ENCODE data around the gene MEX3A. TPM values are rescaled to one million over a fixed set of nuclear protein-coding genes. Genes with fewer than 3 reads are reported as not detected.

The MEX3A gene
- total RNA-seq, 2 donors from 2014 or later = 0.15 to 0.42 TPM

DNA sequence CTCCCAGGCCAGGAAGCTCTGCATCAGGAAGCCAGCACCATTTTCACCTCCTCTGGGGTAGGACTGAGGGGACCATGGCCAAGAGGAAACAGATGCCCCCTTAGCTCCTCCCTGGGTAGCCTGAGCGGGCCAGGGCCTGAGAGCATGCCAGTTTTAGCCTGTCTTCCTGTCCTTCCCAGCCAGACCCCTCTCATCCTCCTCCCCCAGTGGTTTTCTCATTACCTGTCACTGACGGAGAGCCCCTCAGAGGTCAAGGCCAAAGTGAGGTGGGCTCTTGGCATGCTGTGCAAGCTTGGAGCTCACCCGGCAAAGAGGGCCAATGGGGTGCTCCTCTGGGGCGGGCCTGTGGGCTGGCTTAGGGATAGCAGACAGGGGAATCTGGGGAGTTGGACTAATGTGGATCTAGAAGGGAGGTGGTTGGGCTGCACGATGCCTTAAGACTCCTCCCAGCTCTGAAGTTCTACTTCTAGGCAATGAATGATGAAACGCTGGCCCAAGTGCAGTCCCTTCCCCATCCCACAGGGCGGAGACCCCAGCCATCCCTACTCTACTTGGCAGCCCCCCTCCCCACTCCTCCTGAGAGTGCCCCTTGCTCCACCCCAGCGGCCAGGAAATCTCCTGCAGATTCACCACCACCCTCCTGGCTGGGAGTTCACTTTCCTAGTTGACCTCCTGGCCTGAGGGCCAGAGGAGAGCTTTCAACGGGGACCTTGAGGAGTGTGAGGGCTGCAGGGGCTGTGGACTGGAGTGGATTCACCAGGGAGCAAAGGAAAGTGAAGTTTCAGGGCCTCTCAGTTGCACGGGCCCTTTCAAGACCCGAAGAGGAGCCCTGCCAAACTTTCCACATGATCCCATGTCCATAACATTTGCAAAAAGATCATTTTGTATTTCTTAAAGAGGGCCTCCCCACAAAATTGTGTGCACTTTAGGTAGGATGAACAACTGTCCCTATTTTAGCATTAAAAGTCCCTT lies 22.9 kb upstream of the MEX3A start:
- intact Hi-C loops (cut with DNase I) = no loop called here
- DNase-seq = no peak
- ATAC-seq = peak in 1 of 2 donors; percentile 32

DNA sequence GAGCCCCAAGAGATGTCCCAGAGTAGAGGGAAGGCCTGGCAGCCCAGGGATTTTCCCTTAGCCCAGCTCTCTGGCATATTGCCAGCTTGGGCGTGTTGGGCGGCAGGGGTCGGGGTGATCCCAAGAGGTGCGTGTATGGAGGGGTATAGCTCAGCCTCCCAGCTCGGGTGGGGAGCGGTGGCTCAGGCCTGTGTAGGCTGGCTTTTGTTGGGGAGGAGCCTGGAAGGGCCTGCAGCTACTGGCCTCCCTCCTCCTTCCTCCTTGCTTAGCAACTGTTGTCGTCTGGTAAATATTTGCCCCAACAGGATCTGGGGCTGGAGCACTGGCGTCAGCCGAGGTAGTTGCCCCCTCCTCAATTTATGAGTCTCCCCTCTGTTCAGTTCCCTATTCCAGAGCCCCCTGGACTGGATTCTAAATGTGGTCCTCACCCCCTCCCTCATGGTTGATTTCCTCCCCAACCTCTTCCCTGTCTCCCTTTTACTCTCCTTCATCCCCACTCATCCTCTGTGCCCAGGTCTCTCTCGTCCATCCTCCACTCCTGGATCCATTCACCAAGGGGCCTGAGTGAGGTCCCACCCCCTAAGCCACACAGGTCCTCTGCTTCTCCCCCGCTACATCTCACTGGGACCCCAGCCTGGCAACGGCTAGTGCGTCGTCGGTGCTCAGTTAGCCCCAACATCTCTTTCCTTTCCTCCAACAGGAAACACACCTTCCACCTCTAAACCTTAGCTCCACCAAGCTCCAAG lies 22.0 kb upstream of the MEX3A start:
- intact Hi-C loops (cut with DNase I) = no loop called here
- DNase-seq (peak; percentile 87), ATAC-seq (peak; percentile 66 to 75)

DNA sequence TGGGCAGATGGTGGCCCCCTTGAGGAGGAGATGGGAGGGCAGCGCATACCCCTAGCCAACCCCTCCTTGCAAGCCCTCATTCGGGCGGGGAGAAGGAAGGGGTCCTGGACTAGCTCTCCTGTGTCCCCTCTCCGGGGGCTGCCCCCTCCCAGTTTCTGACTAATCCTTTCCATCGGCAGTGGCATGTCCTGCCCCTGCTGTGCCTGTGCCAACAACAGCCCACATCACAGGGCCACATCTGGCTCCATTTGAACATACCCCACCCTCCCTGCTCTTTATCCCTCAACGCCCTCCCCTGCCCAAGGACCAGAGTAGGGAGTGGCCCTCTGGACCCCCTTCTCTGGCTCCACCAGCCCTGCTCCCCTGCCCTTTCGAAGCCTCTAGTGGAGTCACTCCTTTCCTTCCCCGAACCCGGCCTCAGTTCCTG lies 21.3 kb upstream of the MEX3A start:
- intact Hi-C loops (cut with DNase I) = no loop called here
- DNase-seq (peak; percentile 67), ATAC-seq (peak in 1 of 2 donors; percentile 1)

DNA sequence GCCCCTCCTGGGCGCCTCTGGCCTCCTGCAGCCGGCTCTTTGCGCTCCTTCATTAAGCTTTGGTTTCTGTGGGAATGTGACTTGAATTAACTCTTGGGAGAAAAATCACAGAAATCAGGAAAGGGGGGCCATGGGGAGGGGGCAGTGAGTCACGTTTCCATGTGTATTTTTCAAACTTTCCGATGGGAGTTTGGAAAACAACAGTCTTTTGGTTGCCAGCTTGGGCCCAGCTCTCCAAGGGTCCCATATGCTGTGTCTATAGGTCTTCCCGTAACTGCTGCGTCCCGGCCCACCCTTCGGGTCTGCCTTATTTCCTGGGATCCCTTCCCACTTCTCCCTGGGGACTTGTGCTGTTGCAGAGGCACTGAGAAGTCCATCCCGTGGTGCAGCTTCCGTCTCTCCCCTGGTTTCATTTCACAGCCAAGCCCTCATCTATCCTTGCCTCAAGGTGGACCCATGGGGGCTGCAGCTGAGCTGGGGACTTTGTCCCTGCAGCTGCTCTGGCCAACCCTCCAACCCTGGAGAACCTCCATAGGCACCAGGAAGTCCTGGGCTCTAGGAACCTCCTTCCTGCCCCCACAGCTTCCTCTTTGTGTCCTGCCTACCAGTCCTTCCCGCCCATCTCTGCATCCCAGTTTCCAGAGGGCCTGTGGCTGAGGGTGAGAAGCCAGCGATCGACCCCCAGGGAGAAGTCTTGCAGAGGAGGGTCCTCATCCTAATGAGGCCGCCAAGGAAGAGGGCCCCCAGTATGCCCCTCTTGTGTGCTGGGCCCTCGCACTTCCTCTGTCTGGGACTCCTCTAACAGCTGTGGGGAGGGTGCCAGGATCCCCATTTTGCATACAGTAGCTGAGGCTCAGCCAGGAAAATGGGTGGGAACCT lies 20.6 kb upstream of the MEX3A start:
- peak; percentile 50 for DNase-seq
- ATAC-seq = no peak
- intact Hi-C loops (cut with DNase I) = no loop called here

DNA sequence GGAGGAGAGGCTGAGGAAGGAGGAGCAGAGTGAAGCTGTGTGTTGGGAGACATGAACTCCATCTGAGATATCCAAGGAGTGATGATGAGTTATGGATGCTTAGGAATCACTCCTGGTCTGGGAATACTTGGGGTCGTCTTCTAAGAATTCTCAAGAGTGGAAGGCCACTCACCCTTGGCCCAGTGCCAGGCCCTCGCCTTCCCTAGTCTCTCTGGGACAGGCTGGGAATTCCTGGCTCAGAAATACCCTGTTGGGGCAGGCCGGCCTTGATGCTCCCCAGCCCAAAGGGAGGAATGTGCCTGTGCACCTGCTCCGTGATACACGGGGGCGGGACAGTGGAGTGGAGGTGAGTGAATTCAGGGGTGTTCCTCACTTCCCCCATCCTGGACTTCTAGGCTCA lies 19.6 kb upstream of the MEX3A start:
- intact Hi-C loops (cut with DNase I) = no loop called here
- ATAC-seq (no peak), DNase-seq (no peak)

DNA sequence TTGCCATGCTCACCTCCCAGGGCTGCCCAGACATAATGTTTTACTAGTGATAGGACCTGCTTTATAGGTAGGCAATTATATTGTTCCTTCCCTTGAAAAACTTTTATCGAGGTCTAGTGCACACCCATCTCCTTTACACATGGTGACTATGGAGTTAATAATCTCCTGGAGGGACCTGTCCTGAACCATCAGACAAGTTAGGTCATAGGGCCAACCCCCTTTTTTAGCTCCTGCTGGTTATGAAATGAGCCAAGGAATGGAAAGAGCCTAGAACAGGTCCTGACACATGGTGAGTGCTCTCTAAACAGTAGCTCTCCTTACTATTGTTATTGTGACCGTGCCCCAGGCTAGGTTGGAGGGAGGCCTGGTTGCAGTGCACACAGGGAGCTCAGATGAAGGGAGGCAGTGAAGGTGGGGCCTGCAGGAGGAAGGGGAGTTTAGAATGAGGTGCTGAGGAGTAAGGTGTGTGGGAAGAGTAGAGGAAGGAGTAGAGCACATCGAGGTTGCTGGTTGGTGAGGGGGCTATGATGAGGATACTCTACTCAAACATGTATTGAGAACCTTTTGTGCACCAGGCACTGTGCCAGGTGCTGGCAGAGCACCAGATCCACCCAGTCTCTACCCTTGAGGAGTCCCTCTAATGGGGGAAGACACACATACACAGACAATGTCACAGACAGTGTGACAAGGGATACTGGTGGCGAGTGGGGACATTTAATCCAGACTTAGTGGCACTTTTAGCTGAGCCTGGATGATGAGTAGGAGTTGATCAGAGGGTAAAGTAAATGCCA lies 18.1 kb upstream of the MEX3A start:
- no peak for DNase-seq
- no peak for ATAC-seq
- intact Hi-C loops (cut with DNase I) = no loop called here

DNA sequence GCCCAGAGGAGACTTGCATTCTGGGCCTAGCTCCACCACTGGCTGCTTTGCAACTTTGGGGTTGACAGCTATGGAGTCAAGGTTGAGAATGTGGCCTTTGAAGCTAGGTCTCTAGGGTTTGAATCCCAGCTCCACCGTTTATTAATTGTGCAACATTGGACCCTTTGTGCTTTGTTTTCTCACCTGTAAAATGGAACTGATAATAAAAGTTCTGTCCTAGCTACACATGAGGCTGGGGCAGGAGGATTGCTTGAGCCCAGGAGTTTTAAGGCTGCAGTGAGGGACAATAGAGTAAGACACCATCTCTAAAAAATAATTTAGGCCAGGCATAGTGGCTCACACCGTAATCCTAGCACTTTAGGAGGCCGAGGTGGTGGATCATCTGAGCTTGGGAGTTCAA lies 17.0 kb upstream of the MEX3A start:
- ATAC-seq = no peak
- DNase-seq = no peak
- intact Hi-C loops (cut with DNase I) = no loop called here

DNA sequence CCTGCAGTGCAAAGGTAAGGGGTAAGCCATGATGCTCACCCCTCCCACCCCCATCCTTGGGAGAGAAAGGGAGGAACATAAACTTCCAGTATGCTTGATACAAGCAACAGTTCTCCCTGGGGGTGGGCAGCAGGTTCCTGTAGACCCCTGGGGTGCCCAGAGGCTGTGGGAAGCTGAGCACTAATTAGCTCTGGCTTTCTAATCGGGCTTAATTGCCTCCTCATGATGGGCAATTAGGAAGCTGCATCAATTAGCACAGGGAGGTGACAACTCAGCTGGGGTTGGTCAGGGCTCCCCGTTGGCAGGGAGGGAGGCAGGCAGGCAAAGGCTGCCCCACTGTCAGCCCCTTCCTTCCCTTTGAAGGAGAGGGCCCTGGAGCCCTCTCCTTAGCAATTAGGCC lies 16.5 kb upstream of the MEX3A start:
- ATAC-seq (no peak), DNase-seq (no peak)

DNA sequence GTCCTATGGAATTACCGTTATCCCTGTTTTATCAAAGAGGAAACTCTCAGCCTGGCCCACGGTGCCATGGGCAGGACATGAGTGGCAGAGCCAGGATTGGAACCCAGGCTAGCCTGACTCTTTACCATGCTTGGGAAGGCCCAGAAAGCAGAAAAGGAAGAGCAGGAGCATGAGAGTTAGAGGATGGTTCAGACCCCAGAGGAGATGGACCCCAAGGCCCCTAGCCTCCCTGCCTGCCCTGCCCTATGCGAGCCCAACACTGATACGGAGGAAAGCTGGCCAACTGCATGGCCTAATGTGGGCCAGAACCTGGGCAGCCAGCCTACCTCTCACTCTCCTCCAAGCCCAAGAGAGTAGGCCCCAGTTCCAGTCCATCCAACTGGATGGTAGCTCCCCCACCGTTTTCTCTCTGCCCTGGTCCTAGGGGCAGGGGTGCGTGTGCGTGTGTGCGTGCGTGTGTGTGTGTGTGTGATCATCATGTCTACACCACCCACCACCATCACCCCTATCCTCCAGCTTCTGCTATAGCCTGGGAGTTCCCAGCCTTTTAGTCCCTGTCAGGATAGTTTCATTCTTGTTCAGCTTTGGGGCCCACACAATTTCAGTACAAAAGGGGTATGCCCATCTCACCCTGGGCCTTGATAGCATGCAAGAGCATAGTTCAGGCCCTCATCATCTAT lies 15.4 kb upstream of the MEX3A start:
- intact Hi-C loops (cut with DNase I) = loop anchor here in 1 of 2 donors (2.0 kb wide), 1 partner anchor 31 kb away; no protein-coding TSS in a partner anchor
- DNase-seq (no peak), ATAC-seq (no peak)

More for the DNA sequence above, 16.5 kb upstream of the MEX3A start:
- intact Hi-C loops (cut with DNase I) = no loop called here

DNA sequence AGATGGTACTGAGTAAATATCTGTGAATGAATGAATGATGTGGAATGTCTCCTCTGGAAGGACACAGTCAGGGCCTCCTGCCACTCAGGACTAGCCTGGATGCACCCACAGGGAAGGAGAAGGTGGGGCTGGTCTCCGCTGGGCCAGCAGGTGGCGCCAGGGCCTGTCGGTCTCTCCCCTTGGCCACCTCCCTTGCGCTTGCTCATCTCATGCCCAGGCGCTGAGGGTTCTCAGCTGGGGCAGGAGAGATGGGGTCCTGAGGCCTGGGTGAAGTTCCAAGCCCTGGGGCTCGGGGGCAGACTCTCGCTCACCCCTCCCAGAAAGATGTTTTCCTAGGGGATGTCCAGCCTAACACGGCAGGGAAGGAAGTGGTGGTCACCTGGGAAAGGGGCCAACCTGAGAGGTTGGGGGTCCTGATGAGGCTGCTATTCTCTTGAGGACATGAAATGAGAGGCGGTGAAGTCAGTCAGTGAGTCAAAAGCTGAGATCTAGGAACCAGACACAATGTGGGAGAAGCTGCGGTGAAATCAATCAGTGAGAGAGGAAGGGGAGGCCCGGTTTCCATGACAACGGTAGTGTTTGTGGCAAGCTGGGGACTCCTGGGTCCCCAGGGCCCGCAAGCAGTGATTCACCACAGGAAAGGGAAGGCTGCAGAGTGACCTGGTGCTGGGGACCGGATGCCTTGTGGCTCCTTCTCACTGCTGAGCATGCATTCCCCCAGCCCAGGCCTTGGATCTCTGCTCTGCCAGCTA lies 14.6 kb upstream of the MEX3A start:
- DNase-seq (peak; percentile 93), ATAC-seq (peak; percentile 95)
- intact Hi-C loops (cut with DNase I) = loop anchor here (1.0 to 2.0 kb wide), 2 partner anchors 32 to 33 kb away; no protein-coding TSS in a partner anchor

DNA sequence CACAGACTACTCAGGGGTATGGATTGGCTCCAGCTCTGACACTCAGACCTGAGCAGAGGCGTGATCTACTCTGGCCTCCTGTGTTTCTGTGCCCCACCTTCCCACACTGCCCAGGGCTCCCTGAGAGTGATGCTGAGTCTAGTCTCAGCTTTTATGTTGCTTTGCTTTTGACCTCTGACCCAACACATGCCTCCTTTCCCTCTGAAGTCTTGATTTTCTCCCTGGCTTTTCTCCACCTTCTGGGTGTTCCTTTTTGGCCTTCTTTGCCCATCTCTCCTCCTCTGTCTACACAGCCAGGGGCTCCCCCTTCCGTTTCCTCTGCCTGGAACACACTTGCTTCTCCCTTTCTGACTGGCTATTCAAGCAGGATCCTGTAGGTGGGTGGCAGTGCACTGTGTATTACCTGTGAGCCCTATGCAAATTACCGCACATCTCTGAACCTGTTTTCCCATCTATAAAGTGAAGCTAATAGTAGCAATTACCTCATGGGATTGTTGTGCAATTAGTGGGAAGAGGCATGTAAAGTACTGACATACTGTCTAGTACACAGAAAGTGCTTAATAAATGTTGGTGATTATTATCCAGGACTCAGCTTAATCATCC lies 13.7 kb upstream of the MEX3A start:
- DNase-seq = no peak
- peak in 1 of 2 donors; percentile 8 for ATAC-seq
- intact Hi-C loops (cut with DNase I) = loop anchor here (1.0 to 2.0 kb wide), 2 partner anchors 33 to 34 kb away; no protein-coding TSS in a partner anchor

DNA sequence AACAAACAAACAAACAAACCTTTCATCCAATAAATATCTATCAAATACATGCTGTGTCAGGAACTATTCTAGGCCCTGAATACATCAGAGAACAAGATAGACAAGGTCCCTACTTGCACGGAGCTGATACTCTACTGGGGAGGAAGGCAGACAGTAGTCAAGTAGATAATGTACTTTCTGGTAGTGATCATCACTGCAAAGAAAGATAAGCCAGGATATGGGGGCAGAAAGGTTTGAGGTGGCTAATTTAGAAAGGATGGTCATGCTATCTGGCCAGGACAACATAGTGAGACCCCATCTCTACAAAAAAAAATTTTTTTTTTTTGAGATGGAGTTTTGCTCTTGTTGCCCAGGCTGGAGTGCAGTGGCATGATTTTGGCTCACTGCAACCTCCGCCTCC lies 9.3 kb upstream of the MEX3A start:
- no peak for DNase-seq
- no peak for ATAC-seq
- intact Hi-C loops (cut with DNase I) = loop anchor here in 1 of 2 donors (5.0 kb wide), 1 partner anchor 136 kb away; no protein-coding TSS in a partner anchor

DNA sequence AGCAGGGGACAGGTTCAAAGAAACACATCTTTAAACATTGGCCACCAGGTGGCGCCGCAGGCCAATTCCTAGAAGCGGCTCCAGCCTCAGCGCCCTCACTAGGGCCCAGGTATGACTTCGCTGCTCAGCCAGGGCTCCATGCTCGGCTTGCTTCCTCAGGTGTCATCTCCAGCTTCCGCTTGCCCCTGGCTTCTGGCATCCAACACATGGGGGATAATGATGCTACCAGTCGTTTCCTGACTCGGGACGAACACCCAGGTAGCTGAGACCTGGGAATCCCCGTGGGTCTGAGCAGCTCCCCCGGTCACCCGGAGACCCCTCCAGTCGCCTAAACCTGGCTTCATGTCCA lies 8.5 kb upstream of the MEX3A start:
- intact Hi-C loops (cut with DNase I) = loop anchor here (1.0 to 5.0 kb wide), 2 partner anchors 134 to 136 kb away; no protein-coding TSS in a partner anchor
- ATAC-seq (peak; percentile 84 to 90), DNase-seq (peak; percentile 88)

DNA sequence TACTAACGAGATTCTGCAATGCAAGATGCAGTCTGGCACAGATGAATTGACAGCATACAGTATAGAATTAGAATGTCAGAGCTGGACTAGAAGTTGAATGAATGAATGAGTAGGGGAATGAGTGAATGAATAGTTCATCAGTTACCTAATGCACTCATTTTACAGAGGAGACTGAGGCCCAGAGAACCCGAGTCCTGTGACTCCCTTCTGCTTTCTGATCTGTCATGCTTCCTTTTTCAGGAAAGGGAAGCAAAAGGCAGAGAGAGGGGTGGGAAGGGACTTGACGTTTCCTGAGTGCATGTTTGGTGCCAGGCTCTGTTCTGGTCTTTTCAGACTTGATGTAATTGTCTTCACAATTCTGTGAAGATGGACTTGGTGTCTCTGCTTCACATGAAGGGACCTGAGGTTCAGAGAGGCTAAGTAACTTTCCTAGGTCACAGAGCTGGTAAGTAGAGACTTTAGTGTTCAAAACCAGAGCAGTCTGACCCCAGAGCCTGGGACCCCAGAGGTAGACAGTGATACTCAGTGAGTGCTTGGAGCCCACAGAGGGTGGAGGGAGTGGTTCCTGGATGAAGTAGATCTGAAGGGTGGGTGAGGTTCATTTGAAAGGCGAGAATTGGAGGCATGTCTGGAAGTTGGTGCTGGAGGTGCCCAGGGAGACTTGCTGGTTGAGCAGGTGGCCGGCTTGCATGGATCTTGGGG lies 8.0 kb upstream of the MEX3A start:
- intact Hi-C loops (cut with DNase I) = loop anchor here (1.0 to 5.0 kb wide), 2 partner anchors 135 to 137 kb away; no protein-coding TSS in a partner anchor
- DNase-seq (no peak), ATAC-seq (peak in 1 of 2 donors; percentile 30)

DNA sequence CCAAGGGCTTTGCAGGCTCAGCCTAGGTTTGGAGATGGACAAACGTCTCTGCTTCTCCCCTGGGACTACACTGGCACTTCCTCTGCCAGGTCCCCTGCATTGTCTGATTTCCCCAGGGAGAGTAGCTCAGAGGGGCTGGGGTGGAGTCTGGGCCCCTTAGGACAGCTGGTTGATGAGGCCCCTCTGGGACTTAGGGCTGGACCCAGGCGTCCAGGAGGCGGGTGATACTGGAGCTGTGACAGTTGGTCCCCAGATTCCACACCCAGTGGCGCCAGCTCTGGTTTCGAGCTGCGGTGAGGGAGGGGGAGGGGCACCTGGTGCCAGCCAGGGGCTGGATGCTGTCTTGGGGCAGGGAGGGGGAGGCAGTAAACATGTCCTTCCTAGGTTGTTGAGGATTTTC lies 7.4 kb upstream of the MEX3A start:
- ATAC-seq (no peak), DNase-seq (no peak)
- intact Hi-C loops (cut with DNase I) = loop anchor here (1.0 to 5.0 kb wide), 2 partner anchors 136 to 138 kb away; no protein-coding TSS in a partner anchor

DNA sequence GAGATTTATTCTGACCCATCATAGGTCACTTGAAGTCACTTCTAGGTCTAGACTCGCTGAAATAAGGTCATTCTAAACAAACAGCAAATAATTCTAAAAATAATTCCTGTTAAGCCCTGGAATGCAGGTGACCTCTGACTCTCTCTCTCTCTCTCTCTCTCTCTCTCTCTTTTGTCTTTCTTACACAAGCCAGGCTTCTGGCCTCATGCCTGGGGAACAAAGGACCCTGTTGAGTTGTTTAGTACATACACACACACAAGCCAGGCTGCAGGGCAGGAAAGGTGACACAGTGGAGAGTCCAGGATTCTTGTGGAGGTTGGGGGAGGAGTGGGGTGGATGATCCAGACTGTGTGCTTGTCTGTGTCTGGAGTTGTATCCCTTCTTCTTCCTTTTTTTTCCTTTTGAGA lies 4.0 kb upstream of the MEX3A start:
- no peak for ATAC-seq
- DNase-seq = no peak
- intact Hi-C loops (cut with DNase I) = no loop called here
